Measurements from ENCODE around the gene SLC15A3.

DNA sequence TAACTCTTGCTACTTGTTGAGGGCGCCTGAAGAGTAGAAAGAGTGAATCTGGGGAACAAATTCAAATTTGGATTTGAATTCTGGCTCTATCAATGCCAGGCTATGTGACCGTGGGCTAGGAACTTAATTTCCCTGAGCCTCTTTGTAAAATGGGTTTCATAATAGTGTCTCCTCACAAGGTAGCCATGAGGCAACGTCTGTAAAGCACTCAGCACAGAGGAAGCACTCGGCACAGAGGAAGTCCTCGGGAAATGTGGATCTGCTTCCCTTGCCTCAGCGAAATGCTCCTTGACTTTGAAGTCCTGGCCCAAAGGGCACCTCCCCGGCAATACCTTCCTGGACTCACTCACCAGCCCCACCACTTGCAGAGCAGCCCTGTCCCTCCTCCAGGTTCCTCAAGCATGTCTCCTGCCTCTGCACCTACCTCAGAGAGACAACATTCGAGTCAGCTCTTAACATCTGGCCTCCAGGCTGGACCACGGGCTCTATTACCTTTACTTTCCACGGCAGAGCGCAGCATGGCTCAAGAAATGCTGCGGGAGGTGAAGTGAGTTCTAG, 37.2 kb upstream of the SLC15A3 start:
- no peak for TF ChIP-seq POLR2A (IDR thresholded peaks at IDR 0.05)
- TF ChIP-seq, protein P1, sequence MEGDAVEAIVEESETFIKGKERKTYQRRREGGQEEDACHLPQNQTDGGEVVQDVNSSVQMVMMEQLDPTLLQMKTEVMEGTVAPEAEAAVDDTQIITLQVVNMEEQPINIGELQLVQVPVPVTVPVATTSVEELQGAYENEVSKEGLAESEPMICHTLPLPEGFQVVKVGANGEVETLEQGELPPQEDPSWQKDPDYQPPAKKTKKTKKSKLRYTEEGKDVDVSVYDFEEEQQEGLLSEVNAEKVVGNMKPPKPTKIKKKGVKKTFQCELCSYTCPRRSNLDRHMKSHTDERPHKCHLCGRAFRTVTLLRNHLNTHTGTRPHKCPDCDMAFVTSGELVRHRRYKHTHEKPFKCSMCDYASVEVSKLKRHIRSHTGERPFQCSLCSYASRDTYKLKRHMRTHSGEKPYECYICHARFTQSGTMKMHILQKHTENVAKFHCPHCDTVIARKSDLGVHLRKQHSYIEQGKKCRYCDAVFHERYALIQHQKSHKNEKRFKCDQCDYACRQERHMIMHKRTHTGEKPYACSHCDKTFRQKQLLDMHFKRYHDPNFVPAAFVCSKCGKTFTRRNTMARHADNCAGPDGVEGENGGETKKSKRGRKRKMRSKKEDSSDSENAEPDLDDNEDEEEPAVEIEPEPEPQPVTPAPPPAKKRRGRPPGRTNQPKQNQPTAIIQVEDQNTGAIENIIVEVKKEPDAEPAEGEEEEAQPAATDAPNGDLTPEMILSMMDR (IDR thresholded peaks at IDR 0.05), result no peak
